WTC11 (cell line): ENCODE data around the gene ACY1. TPM values are rescaled to one million over a fixed set of nuclear protein-coding genes. Genes with fewer than 3 reads are reported as not detected.

ENCODE experiments used
- ATAC-seq: fragments of 200-7000 bp; cut with Tn5 transposase; 2 replicates; pipeline ENCODE4 v1.10.0; 2021; ENCODE audit warnings: mild to moderate bottlenecking, moderate library complexity
- CTCF ChIA-PET: fragments of 300-600 bp; sonication (Branson Sonifier 250); formaldehyde crosslinking; loops from one replicate; lab custom pipeline; 2021; ENCODE audit warnings: antibody characterized with exemption; lab: Charles Lee
- POLR2A ChIA-PET: fragments of 350-600 bp; sonication (Branson Sonifier 250); formaldehyde crosslinking; loops from one replicate; lab custom pipeline; 2021; ENCODE audit warnings: antibody characterized with exemption; lab: Charles Lee
- DNase-seq: peaks from one replicate; pipeline ENCODE4 v3.0.0; 2021; ENCODE audit warnings: low spot score
- H3K27ac Mint-ChIP-seq: 2 replicates; pipeline ENCODE4 v1.8.0; 2021; ENCODE audit warnings: mixed read lengths
- H3K27me3 Mint-ChIP-seq: 2 replicates; pipeline ENCODE4 v1.8.0; 2021; ENCODE audit warnings: low read depth, mild to moderate bottlenecking, moderate library complexity, mixed read lengths
- H3K36me3 Mint-ChIP-seq: 2 replicates; pipeline ENCODE4 v1.8.0; 2021; ENCODE audit warnings: mixed read lengths
- H3K4me1 Mint-ChIP-seq: 2 replicates; pipeline ENCODE4 v1.8.0; 2022; ENCODE audit warnings: mixed read lengths
- H3K4me3 Mint-ChIP-seq: 2 replicates; pipeline ENCODE4 v1.8.0; 2021; ENCODE audit warnings: mild to moderate bottlenecking, moderate library complexity, mixed read lengths
- H3K9me3 Mint-ChIP-seq: 2 replicates; pipeline ENCODE4 v1.8.0; 2021; ENCODE audit warnings: mixed read lengths
- ESRRA ChIP-seq: sonication (generic); formaldehyde crosslinking; IDR thresholded peaks from 2 replicates; pipeline ENCODE4 v1.8.1; 2022; ENCODE audit warnings: mild to moderate bottlenecking, missing genetic modification reagents, borderline replicate concordance
- GABPB1 ChIP-seq: sonication (generic); formaldehyde crosslinking; IDR thresholded peaks from 2 replicates; pipeline ENCODE4 v1.8.1; 2023; ENCODE audit warnings: mild to moderate bottlenecking, missing genetic modification reagents
- HMGA2 ChIP-seq: fragments of 250-450 bp; sonication (Bioruptor Pico); IDR thresholded peaks from 2 replicates; pipeline ENCODE4 v1.4.0; 2021; ENCODE audit warnings: mild to moderate bottlenecking, moderate library complexity
- KAT7 ChIP-seq: sonication (generic); formaldehyde crosslinking; IDR thresholded peaks from 2 replicates; pipeline ENCODE4 v1.8.1; 2023; ENCODE audit warnings: missing genetic modification reagents, mild to moderate bottlenecking, borderline replicate concordance
- NR3C1 ChIP-seq: sonication (generic); formaldehyde crosslinking; conservative IDR thresholded peaks from 2 replicates; pipeline ENCODE4 v1.8.1; 2023; ENCODE audit warnings: low read depth, mild to moderate bottlenecking, missing genetic modification reagents
- OVOL2 ChIP-seq: fragments of 250-450 bp; sonication (Bioruptor Pico); IDR thresholded peaks from 2 replicates; pipeline ENCODE4 v1.9.0; 2021; ENCODE audit warnings: mild to moderate bottlenecking, borderline replicate concordance
- PRRX2 ChIP-seq: fragments of 250-450 bp; sonication (Bioruptor Pico); IDR thresholded peaks from 2 replicates; pipeline ENCODE4 v1.8.0; 2021; ENCODE audit warnings: mild to moderate bottlenecking
- RELA ChIP-seq: sonication (generic); formaldehyde crosslinking; IDR thresholded peaks from 2 replicates; pipeline ENCODE4 v1.8.1; 2022; ENCODE audit warnings: missing genetic modification reagents, mild to moderate bottlenecking, borderline replicate concordance
- SMAD3 ChIP-seq: sonication (generic); formaldehyde crosslinking; IDR thresholded peaks from 2 replicates; pipeline ENCODE4 v1.8.0; 2022; ENCODE audit warnings: missing genetic modification reagents, mild to moderate bottlenecking, borderline replicate concordance
- SMAD4 ChIP-seq: sonication (generic); formaldehyde crosslinking; IDR thresholded peaks from 2 replicates; pipeline ENCODE4 v1.8.0; 2022; ENCODE audit warnings: mild to moderate bottlenecking, missing genetic modification reagents
- SP1 ChIP-seq: sonication (generic); formaldehyde crosslinking; conservative IDR thresholded peaks from 2 replicates; pipeline ENCODE4 v1.8.1; 2022; ENCODE audit warnings: missing genetic modification reagents
- ZNF219 ChIP-seq: sonication (generic); formaldehyde crosslinking; IDR thresholded peaks from 2 replicates; pipeline ENCODE4 v1.8.0; 2023; ENCODE audit warnings: missing genetic modification reagents, mild to moderate bottlenecking, borderline replicate concordance
- ZNF671 ChIP-seq: fragments of 250-450 bp; sonication (Bioruptor Pico); IDR thresholded peaks from 2 replicates; pipeline ENCODE4 v1.8.0; 2021; ENCODE audit warnings: mild to moderate bottlenecking
- total RNA-seq: library from RNA; stranded (reverse); gene quantifications from 3 replicates; pipeline ENCODE4 v1.2.3, GENCODE V29; 2021
- TF ChIP-seq, protein P1 (sequence below): sonication (generic); formaldehyde crosslinking; IDR thresholded peaks from 2 replicates; pipeline ENCODE4 v1.8.1; 2022; ENCODE audit warnings: low read depth, missing genetic modification reagents, borderline replicate concordance
- TF ChIP-seq, protein P2 (sequence below): sonication (generic); formaldehyde crosslinking; IDR thresholded peaks from 2 replicates; pipeline ENCODE4 v1.8.0; 2022; ENCODE audit warnings: mild to moderate bottlenecking, missing genetic modification reagents
- TF ChIP-seq, protein P3 (sequence below): sonication (generic); formaldehyde crosslinking; IDR thresholded peaks from 2 replicates; pipeline ENCODE4 v1.8.1; 2023; ENCODE audit warnings: mild to moderate bottlenecking, moderate library complexity, missing genetic modification reagents
- TF ChIP-seq, protein P4 (sequence below): sonication (generic); formaldehyde crosslinking; IDR thresholded peaks from 2 replicates; pipeline ENCODE4 v1.8.1; 2022; ENCODE audit warnings: mild to moderate bottlenecking, moderate library complexity, missing genetic modification reagents
- TF ChIP-seq, protein P5 (sequence below): sonication (generic); formaldehyde crosslinking; IDR thresholded peaks from 2 replicates; pipeline ENCODE4 v1.8.0; 2023; ENCODE audit warnings: missing genetic modification reagents
- TF ChIP-seq, protein P6 (sequence below): sonication (generic); formaldehyde crosslinking; IDR thresholded peaks from 2 replicates; pipeline ENCODE4 v1.8.1; 2022; ENCODE audit warnings: low read depth, mild to moderate bottlenecking, moderate library complexity, missing genetic modification reagents, borderline replicate concordance

ACY1 gene
- total RNA-seq, 1 experiment from 2014 or later, result 53.8 TPM

DNA sequence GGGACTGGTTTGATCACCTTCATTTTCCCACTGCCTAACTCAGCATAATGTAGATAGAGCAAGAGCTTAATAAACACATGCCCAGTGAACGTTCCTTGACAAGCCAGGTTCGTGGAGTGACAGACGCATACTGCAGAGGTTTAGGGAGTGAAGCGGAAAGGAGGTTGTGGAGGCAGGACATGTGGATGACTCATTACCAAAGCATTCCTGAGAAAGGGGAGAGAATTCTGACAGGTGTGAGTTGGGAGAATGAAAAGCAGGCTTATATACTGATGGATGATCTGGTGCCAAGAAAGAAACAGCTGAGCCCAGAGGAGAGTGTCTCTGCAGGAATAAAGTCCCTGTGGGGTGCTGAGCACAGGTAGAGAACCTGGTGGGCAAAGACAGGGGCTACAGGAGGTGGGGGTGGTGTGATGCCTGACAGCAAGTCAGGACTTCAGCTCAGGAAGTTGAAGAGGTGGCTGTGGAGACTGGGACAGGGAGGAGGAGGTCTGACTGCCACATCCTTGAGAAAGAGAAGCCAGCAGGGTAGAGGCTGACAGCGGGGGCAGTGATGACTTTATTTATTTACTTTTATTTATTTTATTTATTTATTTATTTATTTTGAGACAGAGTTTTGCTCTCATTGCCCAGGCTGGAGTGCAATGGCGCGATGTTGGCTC, 14.7 kb downstream of the ACY1 start:
- Mint-ChIP-seq H3K27ac (peak overlapping the region; percentile 80), H3K27me3 (no peaks in the 10 kb centered on the region), H3K4me1 (peaks cover 40% of the 10 kb centered on the region), H3K4me3 (no peak overlapping the region; the same call in 1 of the 2 replicates), H3K36me3 (peaks cover 27% of the 10 kb centered on the region), H3K9me3 (no peaks in the 10 kb centered on the region)
- no peak for ATAC-seq
- CTCF ChIA-PET, result interaction anchor here (0.6 to 1.9 kb wide), 5 partner anchors 15 to 59 kb away, joined by 3 to 5 read pairs (median 4); partner anchors contain the start of genes ACY1 and DUSP7
- no peak for TF ChIP-seq SP1 (CRISPR knock-in tag)
- POLR2A ChIA-PET, result no interaction called here
- DNase-seq, result no peak

DNA sequence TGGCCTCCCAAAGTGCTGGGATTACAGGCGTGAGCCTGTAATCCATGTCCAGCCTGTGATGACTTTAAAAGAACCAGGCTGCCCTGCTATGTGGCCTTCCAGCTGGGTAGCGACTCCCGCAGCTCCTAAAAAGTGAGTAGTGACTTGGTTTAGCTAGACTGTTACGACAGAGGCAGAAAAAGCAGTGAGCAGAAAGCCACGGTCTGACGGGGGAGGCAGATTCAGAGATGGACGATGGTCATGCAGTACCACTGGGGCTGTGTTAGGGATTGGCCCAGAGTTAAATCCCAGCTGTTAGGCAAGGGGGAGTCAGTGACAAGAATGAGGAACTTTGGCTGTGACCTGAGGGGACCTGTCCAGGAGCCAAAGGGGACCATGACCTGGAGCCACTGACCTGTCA, 15.4 kb downstream of the ACY1 start:
- H3K36me3 Mint-ChIP-seq, result peaks cover 20% of the 10 kb centered on the region
- ATAC-seq (no peak), DNase-seq (no peak)
- ChIA-PET CTCF (interaction anchor here (0.5 to 1.9 kb wide), 4 partner anchors 16 to 57 kb away, joined by 3 to 5 read pairs (median 4); partner anchors contain the start of genes ACY1 and DUSP7), POLR2A (no interaction called here)
- H3K4me1 Mint-ChIP-seq, result peaks cover 37% of the 10 kb centered on the region
- H3K9me3 Mint-ChIP-seq, result no peaks in the 10 kb centered on the region
- H3K27ac Mint-ChIP-seq, result no peak overlapping the region
- TF ChIP-seq HMGA2 (CRISPR knock-in tag) (no peak), PRRX2 (CRISPR knock-in tag) (no peak)
- no peaks in the 10 kb centered on the region for H3K27me3 Mint-ChIP-seq
- no peak overlapping the region for H3K4me3 Mint-ChIP-seq

DNA sequence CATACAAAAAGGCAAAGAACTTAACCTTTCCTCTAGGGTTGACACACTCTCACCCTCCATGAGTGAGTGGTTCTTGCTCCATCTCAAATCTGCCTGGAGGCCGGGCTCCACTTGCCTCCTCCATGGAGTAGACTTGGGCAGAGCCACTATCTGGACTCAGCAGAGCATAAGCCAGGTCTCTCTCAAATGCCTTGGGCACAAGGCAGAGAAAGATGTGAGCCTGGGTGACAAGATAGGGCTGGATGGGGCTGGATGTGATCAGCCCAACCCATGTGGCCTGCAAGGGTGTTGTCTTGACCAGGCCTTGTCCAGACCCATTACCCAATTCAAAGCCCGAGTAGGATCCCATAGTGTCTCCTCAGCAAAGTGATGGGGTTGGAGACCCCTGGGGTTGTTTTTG, 16.5 kb downstream of the ACY1 start:
- CTCF ChIA-PET, result interaction anchor here (8.5 kb wide), 1 partner anchor 55 kb away, joined by 382 read pairs; the partner anchor contains the start of gene DUSP7
- ATAC-seq (no peak), DNase-seq (no peak)
- TF ChIP-seq, protein P1, sequence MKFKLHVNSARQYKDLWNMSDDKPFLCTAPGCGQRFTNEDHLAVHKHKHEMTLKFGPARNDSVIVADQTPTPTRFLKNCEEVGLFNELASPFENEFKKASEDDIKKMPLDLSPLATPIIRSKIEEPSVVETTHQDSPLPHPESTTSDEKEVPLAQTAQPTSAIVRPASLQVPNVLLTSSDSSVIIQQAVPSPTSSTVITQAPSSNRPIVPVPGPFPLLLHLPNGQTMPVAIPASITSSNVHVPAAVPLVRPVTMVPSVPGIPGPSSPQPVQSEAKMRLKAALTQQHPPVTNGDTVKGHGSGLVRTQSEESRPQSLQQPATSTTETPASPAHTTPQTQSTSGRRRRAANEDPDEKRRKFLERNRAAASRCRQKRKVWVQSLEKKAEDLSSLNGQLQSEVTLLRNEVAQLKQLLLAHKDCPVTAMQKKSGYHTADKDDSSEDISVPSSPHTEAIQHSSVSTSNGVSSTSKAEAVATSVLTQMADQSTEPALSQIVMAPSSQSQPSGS (CRISPR knock-in tag), result no peak
- TF ChIP-seq KAT7 (CRISPR knock-in tag) (no peak), ZNF671 (CRISPR knock-in tag) (no peak), NR3C1 (CRISPR knock-in tag) (no peak), OVOL2 (CRISPR knock-in tag) (no peak), ZNF219 (CRISPR knock-in tag) (no peak), GABPB1 (CRISPR knock-in tag) (no peak), ESRRA (no peak), SMAD3 (CRISPR knock-in tag) (no peak), SMAD4 (CRISPR knock-in tag) (no peak), RELA (CRISPR knock-in tag) (no peak)
- TF ChIP-seq, protein P2, sequence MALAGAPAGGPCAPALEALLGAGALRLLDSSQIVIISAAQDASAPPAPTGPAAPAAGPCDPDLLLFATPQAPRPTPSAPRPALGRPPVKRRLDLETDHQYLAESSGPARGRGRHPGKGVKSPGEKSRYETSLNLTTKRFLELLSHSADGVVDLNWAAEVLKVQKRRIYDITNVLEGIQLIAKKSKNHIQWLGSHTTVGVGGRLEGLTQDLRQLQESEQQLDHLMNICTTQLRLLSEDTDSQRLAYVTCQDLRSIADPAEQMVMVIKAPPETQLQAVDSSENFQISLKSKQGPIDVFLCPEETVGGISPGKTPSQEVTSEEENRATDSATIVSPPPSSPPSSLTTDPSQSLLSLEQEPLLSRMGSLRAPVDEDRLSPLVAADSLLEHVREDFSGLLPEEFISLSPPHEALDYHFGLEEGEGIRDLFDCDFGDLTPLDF (CRISPR knock-in tag), result no peak
- TF ChIP-seq, protein P3, sequence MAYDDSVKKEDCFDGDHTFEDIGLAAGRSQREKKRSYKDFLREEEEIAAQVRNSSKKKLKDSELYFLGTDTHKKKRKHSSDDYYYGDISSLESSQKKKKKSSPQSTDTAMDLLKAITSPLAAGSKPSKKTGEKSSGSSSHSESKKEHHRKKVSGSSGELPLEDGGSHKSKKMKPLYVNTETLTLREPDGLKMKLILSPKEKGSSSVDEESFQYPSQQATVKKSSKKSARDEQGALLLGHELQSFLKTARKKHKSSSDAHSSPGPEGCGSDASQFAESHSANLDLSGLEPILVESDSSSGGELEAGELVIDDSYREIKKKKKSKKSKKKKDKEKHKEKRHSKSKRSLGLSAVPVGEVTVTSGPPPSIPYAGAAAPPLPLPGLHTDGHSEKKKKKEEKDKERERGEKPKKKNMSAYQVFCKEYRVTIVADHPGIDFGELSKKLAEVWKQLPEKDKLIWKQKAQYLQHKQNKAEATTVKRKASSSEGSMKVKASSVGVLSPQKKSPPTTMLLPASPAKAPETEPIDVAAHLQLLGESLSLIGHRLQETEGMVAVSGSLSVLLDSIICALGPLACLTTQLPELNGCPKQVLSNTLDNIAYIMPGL, result no peak
- TF ChIP-seq, protein P4, sequence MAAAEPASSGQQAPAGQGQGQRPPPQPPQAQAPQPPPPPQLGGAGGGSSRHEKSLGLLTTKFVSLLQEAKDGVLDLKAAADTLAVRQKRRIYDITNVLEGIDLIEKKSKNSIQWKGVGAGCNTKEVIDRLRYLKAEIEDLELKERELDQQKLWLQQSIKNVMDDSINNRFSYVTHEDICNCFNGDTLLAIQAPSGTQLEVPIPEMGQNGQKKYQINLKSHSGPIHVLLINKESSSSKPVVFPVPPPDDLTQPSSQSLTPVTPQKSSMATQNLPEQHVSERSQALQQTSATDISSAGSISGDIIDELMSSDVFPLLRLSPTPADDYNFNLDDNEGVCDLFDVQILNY (CRISPR knock-in tag), result no peak
- TF ChIP-seq, protein P5, sequence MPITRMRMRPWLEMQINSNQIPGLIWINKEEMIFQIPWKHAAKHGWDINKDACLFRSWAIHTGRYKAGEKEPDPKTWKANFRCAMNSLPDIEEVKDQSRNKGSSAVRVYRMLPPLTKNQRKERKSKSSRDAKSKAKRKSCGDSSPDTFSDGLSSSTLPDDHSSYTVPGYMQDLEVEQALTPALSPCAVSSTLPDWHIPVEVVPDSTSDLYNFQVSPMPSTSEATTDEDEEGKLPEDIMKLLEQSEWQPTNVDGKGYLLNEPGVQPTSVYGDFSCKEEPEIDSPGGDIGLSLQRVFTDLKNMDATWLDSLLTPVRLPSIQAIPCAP (CRISPR knock-in tag), result no peak
- TF ChIP-seq, protein P6, sequence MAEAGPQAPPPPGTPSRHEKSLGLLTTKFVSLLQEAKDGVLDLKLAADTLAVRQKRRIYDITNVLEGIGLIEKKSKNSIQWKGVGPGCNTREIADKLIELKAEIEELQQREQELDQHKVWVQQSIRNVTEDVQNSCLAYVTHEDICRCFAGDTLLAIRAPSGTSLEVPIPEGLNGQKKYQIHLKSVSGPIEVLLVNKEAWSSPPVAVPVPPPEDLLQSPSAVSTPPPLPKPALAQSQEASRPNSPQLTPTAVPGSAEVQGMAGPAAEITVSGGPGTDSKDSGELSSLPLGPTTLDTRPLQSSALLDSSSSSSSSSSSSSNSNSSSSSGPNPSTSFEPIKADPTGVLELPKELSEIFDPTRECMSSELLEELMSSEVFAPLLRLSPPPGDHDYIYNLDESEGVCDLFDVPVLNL (CRISPR knock-in tag), result no peak
- POLR2A ChIA-PET, result no interaction called here
- H3K4me3 Mint-ChIP-seq, result no peak overlapping the region
- peaks cover 32% of the 10 kb centered on the region for H3K4me1 Mint-ChIP-seq
- no peaks in the 10 kb centered on the region for H3K9me3 Mint-ChIP-seq
- H3K27me3 Mint-ChIP-seq, result no peaks in the 10 kb centered on the region
- peaks cover 9% of the 10 kb centered on the region for H3K36me3 Mint-ChIP-seq
- peak overlapping the region; percentile 34 for H3K27ac Mint-ChIP-seq
